Neuronal stem cell (in vitro differentiated cells): Measurements from ENCODE around the gene ZFHX3.

ENCODE experiments used
- DNase-seq: peaks from one replicate; pipeline ENCODE4 v3.0.0-alpha.2; 2013; ENCODE audit warnings: low spot score
- H2AFZ ChIP-seq: one replicate; pipeline ENCODE4 v1.6.1; 2013; ENCODE audit warnings: mild to moderate bottlenecking, low read length, inconsistent platforms
- H2AK5ac ChIP-seq: 2 replicates; pipeline ENCODE4 v1.6.1; 2013; ENCODE audit warnings: low read depth, mild to moderate bottlenecking, inconsistent platforms, low read length, moderate library complexity, mixed read lengths
- H2BK120ac ChIP-seq: 2 replicates; pipeline ENCODE4 v1.6.1; 2013; ENCODE audit warnings: low read depth, mild to moderate bottlenecking, inconsistent platforms, low read length, moderate library complexity, mixed read lengths
- H2BK12ac ChIP-seq: one replicate; pipeline ENCODE4 v1.6.1; 2013; ENCODE audit warnings: low read length, inconsistent platforms
- H2BK15ac ChIP-seq: 2 replicates; pipeline ENCODE4 v1.6.1; 2013; ENCODE audit warnings: mild to moderate bottlenecking, low read length, inconsistent platforms, mixed read lengths
- H2BK5ac ChIP-seq: one replicate; pipeline ENCODE4 v1.6.1; 2013; ENCODE audit warnings: inconsistent platforms, mild to moderate bottlenecking, low read length, moderate library complexity
- H3K14ac ChIP-seq: one replicate; pipeline ENCODE4 v1.6.1; 2013; ENCODE audit warnings: low read length, inconsistent platforms
- H3K18ac ChIP-seq: 2 replicates; pipeline ENCODE4 v1.6.1; 2013; ENCODE audit warnings: low read length, inconsistent platforms
- H3K23ac ChIP-seq: 2 replicates; pipeline ENCODE4 v1.6.1; 2013; ENCODE audit warnings: low read depth, mild to moderate bottlenecking, mixed read lengths, low read length, inconsistent platforms; ENCODE audit not compliant: poor library complexity
- H3K27ac ChIP-seq: replicated peaks from 3 replicates; pipeline ENCODE4 v1.5.1; 2013; ENCODE audit warnings: low read length, inconsistent platforms
- H3K27me3 ChIP-seq, 3 experiments: 2 replicates each; pipeline ENCODE4 v1.6.1; 2013; ENCODE audit warnings: low read length in 3 of 3, mild to moderate bottlenecking in 2 of 3, inconsistent platforms in 1 of 3, low read depth in 1 of 3, mixed read lengths in 1 of 3, moderate library complexity in 1 of 3; ENCODE audit not compliant: control insufficient read depth in 3 of 3, insufficient read depth in 3 of 3
- H3K36me3 ChIP-seq, 2 donors: replicated peaks in 1 of 2; 2 replicates each; pipeline ENCODE4 v1.6.1; 2013; ENCODE audit warnings: low read length in 2 of 2; ENCODE audit not compliant: control insufficient read depth in 2 of 2, insufficient read depth in 2 of 2
- H3K4ac ChIP-seq: 2 replicates; pipeline ENCODE4 v1.6.1; 2013; ENCODE audit warnings: inconsistent platforms, mild to moderate bottlenecking, low read length, moderate library complexity
- H3K4me1 ChIP-seq, 2 donors: 1 replicate in 1 of 2; 2 replicates in 1 of 2; pipeline ENCODE4 v1.6.1; 2013; ENCODE audit warnings: low read length in 2 of 2, low read depth in 1 of 2; ENCODE audit not compliant: control insufficient read depth in 2 of 2, insufficient read depth in 1 of 2
- H3K4me2 ChIP-seq: one replicate; pipeline ENCODE4 v1.6.1; 2013; ENCODE audit warnings: mild to moderate bottlenecking, low read length, inconsistent platforms; ENCODE audit not compliant: insufficient read depth, poor library complexity, severe bottlenecking
- H3K4me3 ChIP-seq, 2 donors: 2 replicates each; pipeline ENCODE4 v1.5.1; 2013; ENCODE audit warnings: low read length in 2 of 2, mild to moderate bottlenecking in 2 of 2, inconsistent platforms in 1 of 2, moderate library complexity in 1 of 2
- H3K79me1 ChIP-seq: one replicate; pipeline ENCODE4 v1.6.1; 2013; ENCODE audit warnings: low read depth, mild to moderate bottlenecking, inconsistent platforms, low read length, moderate library complexity
- H3K9ac ChIP-seq: one replicate; pipeline ENCODE4 v1.6.1; 2013; ENCODE audit warnings: mild to moderate bottlenecking, low read depth, low read length, inconsistent platforms; ENCODE audit not compliant: poor library complexity
- H3K9me3 ChIP-seq, 2 donors: replicated peaks in 1 of 2; 2 replicates each; pipeline versions ENCODE3 to v1.6.1; 2013; ENCODE audit warnings: low read length in 2 of 2, mild to moderate bottlenecking in 2 of 2, inconsistent platforms in 1 of 2, low read depth in 1 of 2, mixed read lengths in 1 of 2, moderate library complexity in 1 of 2; ENCODE audit not compliant: control insufficient read depth in 2 of 2, insufficient read depth in 1 of 2
- H4K8ac ChIP-seq: one replicate; pipeline ENCODE4 v1.6.1; 2013; ENCODE audit warnings: low read depth, mild to moderate bottlenecking, inconsistent platforms, low read length, moderate library complexity
- H4K91ac ChIP-seq: one replicate; pipeline ENCODE4 v1.6.1; 2013; ENCODE audit warnings: low read length, low read depth, mild to moderate bottlenecking, inconsistent platforms; ENCODE audit not compliant: poor library complexity
- WGBS, 2 donors: extraction: QIAGEN DNeasy Blood & Tissue Kit; methylation state at CpG; one replicate each; pipeline ENCODE4 v1.1.7; 2013; ENCODE audit warnings: missing lambda C conversion rate in 2 of 2, mixed read lengths in 1 of 2; ENCODE audit not compliant: insufficient read length in 2 of 2, insufficient replicate concordance in 1 of 2; ENCODE audit errors: extremely low coverage in 2 of 2; 5-methylcytosine and 5-hydroxymethylcytosine counted together

ZFHX3 gene

GRCh38 chr16:72865835-72866234 is 182.1 kb downstream of the ZFHX3 start:
- no peak overlapping the region for H4K8ac ChIP-seq
- no peak overlapping the region for H3K14ac ChIP-seq
- no peak overlapping the region for H3K27ac ChIP-seq
- H3K4ac ChIP-seq, result no peak overlapping the region
- no peak overlapping the region for H2BK120ac ChIP-seq
- no peaks in the 10 kb centered on the region for H3K79me1 ChIP-seq
- H4K91ac ChIP-seq, result no peak overlapping the region
- H2AK5ac ChIP-seq, result no peak overlapping the region
- H3K4me1 ChIP-seq, result no peaks in the 10 kb centered on the region
- no peak overlapping the region for H2BK15ac ChIP-seq
- H3K4me3 ChIP-seq, result no peak overlapping the region
- H3K27me3 ChIP-seq, result no peaks in the 10 kb centered on the region
- H2AFZ ChIP-seq, result no peak overlapping the region
- no peak overlapping the region for H2BK5ac ChIP-seq
- no peak overlapping the region for H2BK12ac ChIP-seq
- no peak overlapping the region for H3K23ac ChIP-seq
- no peak overlapping the region for H3K18ac ChIP-seq
- H3K9ac ChIP-seq, result no peak overlapping the region
- no peak for DNase-seq
- no peak overlapping the region for H3K4me2 ChIP-seq
- no CpG with 5 or more reads among the region's 7 CpGs for WGBS, 2 donors
- peaks cover 0 to 71% of the 10 kb centered on the region in 2 donors for H3K36me3 ChIP-seq
- no peaks in the 10 kb centered on the region for H3K9me3 ChIP-seq

GRCh38 chr16:72865258-72865657 is 182.7 kb downstream of the ZFHX3 start:
- H3K4me3 ChIP-seq, result no peak overlapping the region
- no peak overlapping the region for H3K18ac ChIP-seq
- H3K4ac ChIP-seq, result no peak overlapping the region
- H3K36me3 ChIP-seq, result peaks cover 0 to 74% of the 10 kb centered on the region in 2 donors
- no peak overlapping the region for H2AFZ ChIP-seq
- no peak overlapping the region for H2BK15ac ChIP-seq
- no peak overlapping the region for H3K23ac ChIP-seq
- H2BK12ac ChIP-seq, result no peak overlapping the region
- H3K9ac ChIP-seq, result no peak overlapping the region
- no peak overlapping the region for H4K91ac ChIP-seq
- H3K4me1 ChIP-seq, result no peaks in the 10 kb centered on the region
- DNase-seq, result no peak
- no CpG with 5 or more reads among the region's 5 CpGs for WGBS, 2 donors
- H3K27me3 ChIP-seq, result no peaks in the 10 kb centered on the region
- no peaks in the 10 kb centered on the region for H3K79me1 ChIP-seq
- no peaks in the 10 kb centered on the region for H3K9me3 ChIP-seq
- H2BK5ac ChIP-seq, result no peak overlapping the region
- H4K8ac ChIP-seq, result no peak overlapping the region
- H2AK5ac ChIP-seq, result no peak overlapping the region
- H3K14ac ChIP-seq, result no peak overlapping the region
- H3K4me2 ChIP-seq, result no peak overlapping the region
- no peak overlapping the region for H3K27ac ChIP-seq
- no peak overlapping the region for H2BK120ac ChIP-seq

- H3K18ac ChIP-seq, result no peak overlapping the region
- no peak overlapping the region for H2BK120ac ChIP-seq
- H3K9ac ChIP-seq, result no peak overlapping the region
- H3K27ac ChIP-seq, result no peak overlapping the region
- peaks cover 0 to 68% of the 10 kb centered on the region in 2 donors for H3K36me3 ChIP-seq
- DNase-seq, result no peak
- H3K4me1 ChIP-seq, result peaks cover 0 to 8% of the 10 kb centered on the region in 2 donors
- no CpG with 5 or more reads among the region's 6 CpGs for WGBS, 2 donors
- no peak overlapping the region for H2AK5ac ChIP-seq
- no peak overlapping the region for H4K8ac ChIP-seq
- no peak overlapping the region for H3K23ac ChIP-seq
- H2BK15ac ChIP-seq, result no peak overlapping the region
- H2AFZ ChIP-seq, result no peak overlapping the region
- H3K79me1 ChIP-seq, result no peaks in the 10 kb centered on the region
- H3K14ac ChIP-seq, result no peak overlapping the region
- no peak overlapping the region for H2BK5ac ChIP-seq
- H3K4ac ChIP-seq, result no peak overlapping the region
- no peaks in the 10 kb centered on the region for H3K27me3 ChIP-seq
- no peak overlapping the region for H4K91ac ChIP-seq
- no peak overlapping the region for H3K4me2 ChIP-seq
- no peaks in the 10 kb centered on the region for H3K9me3 ChIP-seq
- H2BK12ac ChIP-seq, result no peak overlapping the region
- no peak overlapping the region for H3K4me3 ChIP-seq
These were observed 183.6 kb downstream of the ZFHX3 start for GRCh38 chr16:72864130-72864833.

GRCh38 chr16:72862090-72862489 is 185.8 kb downstream of the ZFHX3 start:
- Histone ChIP-seq H3K27ac (no peak overlapping the region), H2BK12ac (no peak overlapping the region), H4K8ac (no peak overlapping the region), H3K23ac (no peak overlapping the region), H2AK5ac (no peak overlapping the region), H2BK5ac (no peak overlapping the region), H3K18ac (no peak overlapping the region), H2BK120ac (no peak overlapping the region), H4K91ac (no peak overlapping the region), H3K79me1 (no peaks in the 10 kb centered on the region), H3K9me3 (no peaks in the 10 kb centered on the region), H3K4me3 (no peak overlapping the region), H2AFZ (no peak overlapping the region), H3K9ac (no peak overlapping the region), H3K4ac (no peak overlapping the region), H3K4me1 (peaks cover 12 to 26% of the 10 kb centered on the region in 2 donors), H3K4me2 (no peak overlapping the region), H2BK15ac (no peak overlapping the region), H3K14ac (no peak overlapping the region), H3K27me3 (no peaks in the 10 kb centered on the region), H3K36me3 (peaks cover 0 to 47% of the 10 kb centered on the region in 2 donors)
- DNase-seq, result no peak
